Stimulated activated CD8-positive, alpha-beta memory T cell treated with anti-CD3 and anti-CD28 coated beads, Interleukin-4, amount 100 ng/mL, for 1 hour (primary cell): ENCODE results near the gene PERCC1.

Experiments
- DNase-seq, 2 donors: peaks; one replicate each; pipeline ENCODE4 v3.0.0-alpha.2; 2020; ENCODE audit warnings: low read depth in 2 of 2, low spot score in 1 of 2

The PERCC1 gene

DNA sequence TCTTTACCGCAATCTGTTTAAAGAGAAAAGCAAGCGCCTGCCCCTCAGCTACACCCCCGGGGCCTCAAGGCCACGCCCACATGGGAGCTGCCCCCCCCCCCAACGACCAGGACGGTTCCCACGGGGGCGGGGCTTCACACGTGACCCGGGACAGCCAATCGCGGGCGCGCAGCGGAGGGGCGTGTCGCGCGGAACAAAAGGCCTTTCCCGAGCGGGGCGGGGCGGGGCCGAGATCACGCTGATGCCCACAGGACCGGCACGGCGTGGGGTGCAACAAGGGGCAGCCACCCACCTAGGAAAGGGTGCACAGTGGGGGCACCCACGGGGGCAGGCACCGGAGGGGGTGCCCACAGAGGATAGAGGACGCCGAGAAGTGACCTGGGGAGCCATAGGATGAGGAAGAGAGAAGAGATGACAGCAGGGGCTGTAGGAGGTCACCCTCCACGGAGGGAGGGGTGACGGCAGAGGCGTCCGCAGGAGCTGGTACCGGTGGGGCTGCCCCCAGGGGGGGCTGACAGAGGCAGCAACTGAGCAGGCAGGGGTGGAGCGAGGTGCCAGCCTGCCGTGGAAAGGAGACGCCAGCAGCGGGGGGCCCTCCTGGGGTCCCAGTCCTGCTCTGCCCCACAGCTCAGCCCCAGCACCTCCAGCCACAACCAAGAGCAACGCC, 22.6 kb upstream of the PERCC1 start:
- DNase-seq = peak; percentile 96 to 97

- DNase-seq = no peak
Observed at GRCh38 chr16:1412847-1413246, 18.0 kb upstream of the PERCC1 start.

GRCh38 chr16:1413684-1414531, 17.0 kb upstream of the PERCC1 start:
- peak in 1 of 2 donors; percentile 32 for DNase-seq

DNA sequence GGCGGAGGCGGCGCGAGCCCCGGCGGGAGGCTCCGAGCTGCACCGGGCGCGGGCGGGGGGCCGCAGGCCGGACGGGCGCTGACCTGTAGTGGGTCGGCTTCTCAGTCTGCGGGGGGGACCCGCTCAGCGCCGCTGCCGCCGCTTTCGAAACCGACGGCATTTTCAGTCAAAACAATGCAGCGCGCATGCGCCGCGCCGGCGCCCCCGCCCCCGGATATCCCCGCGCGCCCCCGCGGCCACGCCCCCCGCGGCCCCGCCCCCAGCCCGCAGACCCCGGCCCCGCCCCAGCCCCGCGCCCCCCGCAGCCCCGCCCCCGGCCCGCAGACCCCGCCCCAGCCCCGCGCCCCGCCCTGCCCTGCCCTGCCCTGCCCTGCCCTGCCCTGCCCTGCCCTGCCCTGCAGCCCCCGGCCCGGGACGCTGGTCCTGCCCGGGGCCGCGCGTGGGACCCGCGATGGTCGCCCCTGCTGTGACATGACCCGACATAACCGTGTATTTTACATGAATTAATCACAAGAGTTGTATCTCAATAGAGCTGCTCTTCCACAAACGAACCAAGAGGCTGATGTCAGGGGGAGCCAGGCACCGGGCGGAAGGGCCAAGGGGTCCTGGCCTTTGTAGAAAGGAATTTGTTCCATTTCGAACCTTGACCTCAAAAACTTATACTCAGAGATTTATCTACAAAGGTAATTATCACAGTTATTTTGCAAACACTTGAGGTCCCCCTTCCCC, 16.2 kb upstream of the PERCC1 start, which contains the start of gene UNKL:
TSS of gene UNKL (minus strand) at position 173 of the 729 bp plus-strand sequence. CDS start at position 160, 13 bp downstream.
- DNase-seq = peak; percentile 50 to 78

- no peak for DNase-seq
Observed at GRCh38 chr16:1416521-1416941, 14.3 kb upstream of the PERCC1 start.

- DNase-seq = no peak
Observed at GRCh38 chr16:1420111-1420539, 10.8 kb upstream of the PERCC1 start.

DNA sequence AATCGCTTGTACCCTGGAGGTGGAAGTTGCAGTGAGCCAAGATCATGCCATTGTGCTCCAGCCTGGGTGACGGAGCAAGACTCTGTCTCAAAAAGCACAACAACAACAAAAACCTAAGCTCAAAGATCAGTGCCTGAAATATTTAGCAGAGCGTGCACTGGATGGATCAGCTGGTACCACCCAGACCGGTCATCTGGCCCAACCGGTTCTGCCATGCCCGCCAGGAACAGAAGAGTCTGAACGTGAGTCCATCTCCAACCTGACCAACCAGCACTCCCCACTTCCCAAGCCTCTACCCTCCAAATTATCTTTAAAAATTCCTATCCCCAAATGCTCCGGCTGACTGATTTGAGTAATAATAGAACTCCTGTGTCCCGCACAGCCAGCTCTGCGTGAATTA, 8.8 kb upstream of the PERCC1 start:
- DNase-seq = no peak

- no peak for DNase-seq
Observed at GRCh38 chr16:1424028-1424427, 6.8 kb upstream of the PERCC1 start.

GRCh38 chr16:1425616-1426370, 5.1 kb upstream of the PERCC1 start:
- no peak for DNase-seq

GRCh38 chr16:1426734-1427471, 4.0 kb upstream of the PERCC1 start:
- no peak for DNase-seq

- no peak for DNase-seq
Observed at GRCh38 chr16:1427473-1428461, 3.1 kb upstream of the PERCC1 start.

DNA sequence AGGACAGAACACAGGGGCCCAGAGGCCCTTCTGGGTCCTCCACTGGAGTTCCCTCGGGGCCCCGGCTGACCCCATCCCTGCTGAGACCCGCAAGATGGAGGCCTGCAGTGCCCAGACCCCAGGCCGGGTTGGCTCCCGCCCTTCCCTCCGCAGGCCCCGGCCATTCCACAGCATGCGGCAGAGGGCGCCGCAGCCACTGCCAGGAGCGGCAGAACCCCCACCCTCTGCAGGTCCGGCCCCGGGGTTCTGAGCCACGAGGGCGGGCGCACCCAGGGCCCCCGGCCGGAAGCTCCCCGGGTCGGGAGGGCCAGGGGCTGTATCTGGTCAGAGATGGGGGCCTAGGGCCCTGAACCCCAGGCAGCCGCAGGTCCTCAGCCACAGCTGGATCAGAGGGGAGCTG, 2.4 kb upstream of the PERCC1 start:
- DNase-seq = no peak

DNA sequence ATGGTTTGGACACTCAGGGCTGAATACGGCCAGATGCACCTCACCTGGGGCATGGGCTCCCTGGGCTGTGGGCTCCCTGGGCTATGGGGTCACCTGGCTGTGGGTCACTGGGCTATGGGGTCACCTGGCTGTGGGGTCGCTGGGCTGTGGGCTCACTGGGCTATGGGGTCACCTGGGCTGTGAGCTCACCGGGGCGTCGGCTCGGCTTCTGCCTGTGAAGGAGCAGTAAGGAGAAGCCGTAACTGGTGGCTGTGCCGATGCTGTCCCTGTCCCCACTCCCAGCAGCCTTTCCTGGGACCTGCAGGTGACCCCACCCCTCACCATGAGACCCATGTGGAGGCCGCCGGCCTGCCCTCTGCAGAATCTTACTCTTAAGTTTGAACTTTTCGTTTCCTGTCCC, 1.9 kb upstream of the PERCC1 start:
- no peak for DNase-seq

DNA sequence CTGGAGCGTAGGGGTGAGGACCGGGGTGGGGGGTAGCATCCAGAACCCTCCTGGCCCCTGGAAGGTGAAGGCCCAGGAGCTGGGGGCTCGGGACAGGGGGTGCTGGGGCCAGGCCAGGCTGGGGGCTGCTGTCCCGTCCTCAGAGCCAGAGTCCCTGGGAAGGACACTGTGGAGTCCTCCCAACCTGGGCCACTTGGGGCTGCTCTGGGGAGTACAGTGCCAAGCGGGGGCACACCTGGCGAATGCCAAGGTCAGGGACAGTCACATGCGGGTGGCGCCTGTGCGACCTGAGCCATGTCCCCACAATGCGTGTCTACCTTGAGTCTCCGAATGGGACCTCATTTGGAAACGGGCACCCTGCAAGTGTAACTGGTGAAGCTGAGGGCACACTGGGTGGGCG, 1.2 kb upstream of the PERCC1 start:
- no peak for DNase-seq

DNA sequence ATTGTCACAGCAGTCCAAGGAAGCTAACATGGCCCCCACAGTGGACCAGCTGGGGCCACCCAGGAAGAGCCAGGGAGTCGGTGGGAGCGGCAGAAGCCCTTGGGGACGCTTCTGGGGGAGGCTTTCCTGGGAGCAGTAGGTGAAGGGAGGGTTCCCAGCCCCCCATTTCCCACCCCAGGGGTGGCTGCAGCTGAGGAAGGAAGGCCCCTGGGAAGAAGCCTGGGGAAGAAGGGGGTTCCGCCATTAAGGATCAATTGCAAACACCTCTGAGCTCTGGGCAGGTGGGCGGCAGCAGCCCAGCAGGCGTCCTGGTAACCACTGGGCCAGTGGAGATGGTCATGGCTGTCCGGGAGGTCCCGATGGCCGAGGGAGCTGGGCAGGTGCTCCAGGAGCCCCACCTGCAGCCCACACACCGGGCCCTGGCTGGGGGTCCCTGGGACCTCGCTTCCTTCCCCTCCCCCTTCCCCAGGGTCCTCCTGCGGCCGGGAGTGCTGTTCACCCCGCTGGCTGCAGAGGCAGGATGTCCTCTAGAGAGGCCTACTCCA, 592 bp upstream of the PERCC1 start:
- DNase-seq = no peak

GRCh38 chr16:1431497-1432270, 806 bp downstream of the PERCC1 start:
- no peak for DNase-seq

GRCh38 chr16:1432388-1433262, 1.7 kb downstream of the PERCC1 start:
- DNase-seq = no peak
